GM12892 (cell line): ENCODE data around the gene KIF23.

Experiments used
- POLR2A ChIP-seq: IDR thresholded peaks from 2 replicates; pipeline ENCODE4 v1.6.1; 2011; ENCODE audit warnings: low read depth, low read length, control low read depth
- POLR2AphosphoS5 ChIP-seq: IDR thresholded peaks from 2 replicates; pipeline ENCODE4 v1.6.1; 2011; ENCODE audit warnings: low read depth, low read length, control low read depth
- TAF1 ChIP-seq: IDR thresholded peaks from 2 replicates; pipeline ENCODE4 v1.6.1; 2011; ENCODE audit warnings: low read depth, mild to moderate bottlenecking, control low read depth, low read length, borderline replicate concordance

GRCh38 chr15:69415381-69415780 lies 1.2 kb downstream of the KIF23 start:
- TF ChIP-seq POLR2AphosphoS5 (no peak), TAF1 (no peak), POLR2A (no peak)
